Measurements from ENCODE around the gene EXOC6B. TPM values are rescaled to one million over a fixed set of nuclear protein-coding genes. Genes with fewer than 3 reads are reported as not detected.

EXOC6B gene
- total RNA-seq, 1 donor: 24.6 TPM

GRCh38 chr2:72300147-72300684 is 525.6 kb downstream of the EXOC6B start:
- DNase-seq (ENCODE audit: insufficient read length, low spot score, missing footprints): no peak
- no peaks in the 10 kb centered on the region for H3K79me2 ChIP-seq (ENCODE audit: insufficient read depth, low read length)
- no peaks in the 10 kb centered on the region for H3K36me3 ChIP-seq (ENCODE audit: insufficient read depth, low read length)
- no peak overlapping the region for H2AFZ ChIP-seq (ENCODE audit: low read length)
- no peak overlapping the region for H3K27ac ChIP-seq (ENCODE audit: low read depth, low read length)
- no peak overlapping the region for H3K4me2 ChIP-seq (ENCODE audit: insufficient read depth, low read length)
- no peaks in the 10 kb centered on the region for H3K9me3 ChIP-seq (ENCODE audit: low read depth, low read length)
- no peak overlapping the region for H3K4me3 ChIP-seq (ENCODE audit: insufficient read depth, low read length)
- H4K20me1 ChIP-seq (ENCODE audit: insufficient read depth, low read length): no peaks in the 10 kb centered on the region
- no peak for TF ChIP-seq CTCF (IDR thresholded peaks at IDR 0.05; ENCODE audit: extremely low read depth, low read depth, low read length)
- H3K27me3 ChIP-seq (ENCODE audit: insufficient read depth, low read length): no peaks in the 10 kb centered on the region
- no peaks in the 10 kb centered on the region for H3K4me1 ChIP-seq (ENCODE audit: insufficient read depth, low read length)

- peak overlapping the region; percentile 12 for H3K4me2 ChIP-seq (ENCODE audit: insufficient read depth, low read length)
- DNase-seq (ENCODE audit: insufficient read length, low spot score, missing footprints): peak; percentile 35
- H3K79me2 ChIP-seq (ENCODE audit: insufficient read depth, low read length): no peaks in the 10 kb centered on the region
- TF ChIP-seq CTCF (IDR thresholded peaks at IDR 0.05; ENCODE audit: extremely low read depth, low read depth, low read length): no peak
- H2AFZ ChIP-seq (ENCODE audit: low read length): no peak overlapping the region
- no peaks in the 10 kb centered on the region for H4K20me1 ChIP-seq (ENCODE audit: insufficient read depth, low read length)
- H3K27me3 ChIP-seq (ENCODE audit: insufficient read depth, low read length): no peaks in the 10 kb centered on the region
- no peak overlapping the region for H3K27ac ChIP-seq (ENCODE audit: low read depth, low read length)
- no peaks in the 10 kb centered on the region for H3K36me3 ChIP-seq (ENCODE audit: insufficient read depth, low read length)
- no peaks in the 10 kb centered on the region for H3K9me3 ChIP-seq (ENCODE audit: low read depth, low read length)
- H3K4me1 ChIP-seq (ENCODE audit: insufficient read depth, low read length): peaks cover 3% of the 10 kb centered on the region
- H3K4me3 ChIP-seq (ENCODE audit: insufficient read depth, low read length): no peak overlapping the region
Measured at GRCh38 chr2:72293620-72294019, 532.2 kb downstream of the EXOC6B start.

- no peaks in the 10 kb centered on the region for H3K9me3 ChIP-seq (ENCODE audit: low read depth, low read length)
- H3K27me3 ChIP-seq (ENCODE audit: insufficient read depth, low read length): no peaks in the 10 kb centered on the region
- H3K27ac ChIP-seq (ENCODE audit: low read depth, low read length): no peak overlapping the region
- H3K4me1 ChIP-seq (ENCODE audit: insufficient read depth, low read length): peaks cover 3% of the 10 kb centered on the region
- no peak overlapping the region for H3K4me2 ChIP-seq (ENCODE audit: insufficient read depth, low read length)
- no peaks in the 10 kb centered on the region for H4K20me1 ChIP-seq (ENCODE audit: insufficient read depth, low read length)
- no peak for TF ChIP-seq CTCF (IDR thresholded peaks at IDR 0.05; ENCODE audit: extremely low read depth, low read depth, low read length)
- no peak overlapping the region for H2AFZ ChIP-seq (ENCODE audit: low read length)
- no peaks in the 10 kb centered on the region for H3K79me2 ChIP-seq (ENCODE audit: insufficient read depth, low read length)
- no peak overlapping the region for H3K4me3 ChIP-seq (ENCODE audit: insufficient read depth, low read length)
- no peaks in the 10 kb centered on the region for H3K36me3 ChIP-seq (ENCODE audit: insufficient read depth, low read length)
- DNase-seq (ENCODE audit: insufficient read length, low spot score, missing footprints): no peak
Measured at GRCh38 chr2:72292433-72292832, 533.4 kb downstream of the EXOC6B start.

- Histone ChIP-seq H3K27me3 (ENCODE audit: insufficient read depth, low read length) (no peaks in the 10 kb centered on the region), H3K36me3 (ENCODE audit: insufficient read depth, low read length) (no peaks in the 10 kb centered on the region), H3K4me1 (ENCODE audit: insufficient read depth, low read length) (peaks cover 3% of the 10 kb centered on the region), H3K27ac (ENCODE audit: low read depth, low read length) (no peak overlapping the region), H3K9me3 (ENCODE audit: low read depth, low read length) (no peaks in the 10 kb centered on the region), H3K4me2 (ENCODE audit: insufficient read depth, low read length) (no peak overlapping the region), H2AFZ (ENCODE audit: low read length) (no peak overlapping the region), H3K4me3 (ENCODE audit: insufficient read depth, low read length) (no peak overlapping the region), H4K20me1 (ENCODE audit: insufficient read depth, low read length) (no peaks in the 10 kb centered on the region), H3K79me2 (ENCODE audit: insufficient read depth, low read length) (no peaks in the 10 kb centered on the region)
- DNase-seq (ENCODE audit: insufficient read length, low spot score, missing footprints): no peak
- TF ChIP-seq CTCF (IDR thresholded peaks at IDR 0.05; ENCODE audit: extremely low read depth, low read depth, low read length): no peak
Measured at GRCh38 chr2:72291059-72291458, 534.8 kb downstream of the EXOC6B start.

Measured in osteoblast (primary cell).